ENCODE measurements around the gene TCP11.
"Not testable (repeated sequence)": the region's sequence is repeated elsewhere in the genome, so short reads cannot be mapped to it uniquely, and the experiment has no call there.

Gene TCP11

DNA sequence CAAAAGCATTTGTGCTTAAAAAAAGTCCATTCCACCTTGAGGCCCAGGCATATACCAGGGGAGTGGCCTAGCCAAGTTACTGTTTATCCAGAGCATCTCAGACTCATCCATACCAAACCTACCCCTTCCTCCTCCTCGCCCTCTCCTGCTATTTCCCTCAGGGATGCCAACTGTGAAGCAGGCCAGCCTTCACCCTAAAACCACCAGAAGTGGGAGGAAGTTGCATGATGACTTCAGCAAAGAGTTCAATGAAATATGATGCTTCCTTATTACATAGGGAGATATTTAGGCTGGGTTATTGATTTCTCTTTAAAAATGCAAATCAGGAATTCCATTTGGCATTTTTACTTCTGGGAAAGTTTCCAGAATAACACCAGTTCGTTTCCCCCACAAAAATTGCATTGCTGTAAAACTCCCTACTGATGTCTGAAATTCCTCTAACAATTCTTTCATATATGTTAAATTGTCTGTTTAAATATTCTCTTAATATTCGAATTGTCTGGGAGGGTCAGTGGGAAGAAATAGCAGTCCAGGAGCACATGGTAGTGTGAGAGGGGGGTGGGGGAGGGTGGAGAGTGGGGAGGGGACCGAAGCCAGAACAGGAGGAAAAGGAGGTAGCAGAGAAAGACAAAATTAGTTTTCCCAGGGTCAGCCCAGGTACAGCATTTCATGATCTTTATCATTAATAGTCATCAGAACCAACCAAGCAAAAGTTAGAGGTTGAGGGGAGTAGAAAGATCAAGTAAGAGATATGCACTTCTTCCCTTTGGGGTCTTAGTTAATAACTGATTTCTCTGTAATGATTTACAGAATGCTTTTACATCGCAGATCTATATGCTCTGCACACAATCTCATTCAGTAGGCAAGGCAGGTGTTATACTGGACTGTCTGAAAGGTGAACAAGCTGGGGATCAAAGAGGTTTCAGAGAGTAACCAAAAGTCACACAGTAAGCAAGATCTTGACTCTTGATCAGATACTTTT is 1.7 kb upstream of the TCP11 start:
- no peak for DNase-seq

DNA sequence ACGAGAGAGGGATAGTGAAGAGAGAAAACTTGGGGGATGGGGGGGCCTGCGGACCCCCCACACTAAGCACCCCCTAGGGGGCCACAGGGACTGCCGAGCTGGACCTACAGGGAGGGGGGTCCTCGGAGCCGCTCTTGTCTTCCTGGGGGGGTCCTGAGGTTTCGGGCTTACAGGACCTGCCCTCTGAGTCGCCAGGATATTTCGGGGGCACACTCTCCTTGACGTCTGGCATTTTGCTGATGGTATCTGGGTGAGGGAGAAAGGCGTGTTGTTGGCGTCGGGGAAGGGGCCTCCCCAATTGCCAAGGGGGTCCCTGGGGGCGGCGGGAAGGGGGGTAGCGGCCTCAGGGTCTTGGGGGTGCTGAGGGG is 516 bp downstream of the TCP11 start:
- no peak for DNase-seq

DNA sequence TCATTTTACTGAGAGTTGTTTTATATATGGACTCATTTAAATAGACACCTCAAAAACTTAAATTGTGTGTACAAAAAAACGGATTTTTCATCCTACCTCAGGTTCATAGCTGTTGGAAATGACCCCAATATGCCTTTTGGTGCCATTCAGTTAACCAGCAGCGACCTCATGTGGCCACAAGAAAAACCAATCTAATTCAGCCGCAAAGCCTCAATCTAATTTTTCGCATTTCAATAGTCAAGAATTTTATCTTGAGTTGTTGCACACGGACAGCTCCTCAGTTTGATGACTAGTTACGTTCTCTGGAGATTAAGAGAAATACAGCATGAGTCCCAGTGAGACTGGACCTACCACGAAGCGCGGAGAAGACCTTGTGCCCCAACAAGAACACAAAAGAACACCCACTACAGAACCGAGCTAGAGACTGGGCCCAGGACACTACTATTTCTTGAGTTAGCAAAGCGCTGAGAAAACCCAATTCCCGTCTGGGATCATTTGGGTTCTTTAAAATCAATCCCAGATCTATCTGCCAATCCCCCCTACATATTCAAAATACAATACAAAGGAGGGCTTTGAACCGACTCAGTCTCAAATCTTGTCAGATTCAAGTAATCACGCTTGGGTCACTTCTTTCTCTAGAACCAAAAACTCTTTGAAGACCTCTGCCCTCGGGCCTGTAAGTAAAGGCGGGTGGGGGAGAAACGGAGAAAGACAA is 1.1 kb downstream of the TCP11 start:
- no peak for DNase-seq

DNA sequence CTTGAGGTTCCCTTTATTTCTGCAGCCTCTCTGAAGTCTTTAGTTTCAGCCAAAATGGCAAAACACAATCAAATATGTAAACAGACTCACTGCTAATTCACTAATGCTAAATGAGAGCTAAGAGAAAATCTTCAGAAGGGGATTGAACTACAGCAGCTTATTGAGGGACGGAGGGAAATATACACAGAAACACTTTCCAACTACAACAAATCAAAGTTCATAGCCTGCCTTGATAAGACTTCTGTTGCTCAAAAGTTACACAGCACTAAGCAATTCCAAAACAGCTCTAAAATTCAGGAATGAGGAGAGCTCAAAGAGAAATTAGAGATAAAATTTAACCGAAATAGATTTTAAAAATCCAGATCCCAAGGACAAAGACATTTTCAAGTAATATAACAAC is 1.7 kb downstream of the TCP11 start:
- no peak for DNase-seq

DNA sequence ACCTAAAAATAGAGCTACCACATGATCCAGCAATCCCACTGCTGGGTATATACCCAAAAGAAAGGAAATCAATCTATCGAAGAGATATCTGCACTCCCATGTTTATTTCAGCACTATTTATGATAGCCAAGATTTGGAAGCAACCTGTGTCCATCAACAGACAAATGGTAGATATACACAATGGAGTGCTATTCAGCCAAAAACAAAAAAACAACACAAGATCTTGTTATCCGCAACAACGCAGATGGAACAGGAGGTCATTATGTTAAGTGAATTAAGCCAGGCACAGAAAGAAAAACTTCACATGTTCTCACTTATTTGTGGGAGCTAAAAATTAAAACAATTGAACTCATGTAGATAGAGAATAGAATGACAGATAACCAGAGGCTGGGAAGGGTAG is 2.9 kb downstream of the TCP11 start:
- not testable (repeated sequence) for DNase-seq

DNA sequence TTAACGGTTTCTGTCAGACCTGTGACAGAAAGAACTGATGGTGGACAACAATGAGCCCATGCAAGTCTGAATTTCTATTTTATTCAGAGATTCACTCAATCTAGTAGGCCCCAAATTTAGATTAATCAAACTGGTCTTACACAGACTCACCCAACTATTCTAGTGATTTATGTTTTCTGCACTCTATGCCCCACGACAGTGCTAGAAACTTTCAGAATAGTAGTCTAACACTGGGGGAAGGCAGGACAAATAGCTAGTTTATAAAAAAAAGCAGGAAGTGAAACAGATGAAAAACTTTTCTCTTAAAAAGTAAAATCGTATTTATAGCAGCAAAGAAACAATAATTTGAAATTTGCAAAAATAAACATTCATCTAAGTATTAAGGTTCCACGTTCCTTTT is 5.0 kb downstream of the TCP11 start:
- DNase-seq: no peak

DNA sequence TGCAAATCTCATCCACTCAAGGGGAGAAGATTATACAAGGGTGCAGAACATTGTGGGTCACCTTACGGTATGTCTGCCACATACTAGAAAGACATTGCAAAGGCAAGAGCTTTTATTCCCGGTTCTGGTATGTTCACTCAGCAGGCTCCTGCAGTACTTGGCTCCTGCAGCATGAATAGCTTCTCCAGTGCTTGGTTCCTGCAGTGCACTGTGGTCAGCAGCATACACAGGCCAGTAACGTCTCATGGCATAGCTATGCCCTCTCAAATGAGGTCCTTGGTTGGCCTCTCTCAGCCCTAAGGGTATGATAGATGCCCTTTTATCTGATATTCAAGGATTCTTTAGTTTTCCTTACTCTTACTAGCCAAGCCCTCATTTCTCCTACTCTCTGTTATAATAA is 12.6 kb downstream of the TCP11 start:
- DNase-seq: no peak

DNA sequence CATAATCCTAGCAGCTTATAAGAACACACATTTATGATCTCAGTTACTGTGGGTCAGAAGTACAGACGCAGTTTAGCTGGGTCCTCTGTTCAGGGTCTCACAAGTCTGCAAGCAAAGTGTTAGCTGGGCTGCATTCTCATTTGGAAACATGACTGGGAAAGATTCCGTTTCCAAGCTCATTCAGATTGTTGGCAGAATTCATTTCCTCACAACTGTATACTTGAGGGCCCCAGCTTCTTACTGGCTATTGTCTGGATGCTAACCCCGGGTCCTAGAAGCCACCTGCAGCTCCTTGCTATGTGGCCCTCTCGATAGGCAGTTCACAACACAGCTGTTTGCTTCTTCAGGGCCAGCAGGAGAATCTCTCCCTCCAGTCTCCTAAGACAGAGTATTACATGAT is 13.1 kb downstream of the TCP11 start:
- no peak for DNase-seq

DNA sequence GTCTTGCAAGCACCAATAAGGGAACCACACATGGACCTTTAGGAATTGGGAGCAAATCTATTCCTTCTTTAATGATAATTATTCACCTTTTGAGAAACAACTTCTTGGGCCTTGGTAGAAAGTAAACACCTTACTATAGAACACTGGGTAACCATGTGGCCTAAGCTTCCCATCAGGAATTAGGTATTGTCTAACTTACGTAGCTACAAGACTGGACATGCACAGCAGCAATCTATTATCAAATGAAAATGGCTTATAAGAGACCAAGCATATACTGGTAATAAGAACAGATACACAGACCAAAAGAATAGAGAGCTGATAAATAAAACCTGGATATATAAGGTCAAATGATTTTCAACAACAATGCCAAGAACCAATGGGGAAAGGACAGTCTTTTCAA is 16.8 kb downstream of the TCP11 start:
- no peak for DNase-seq

DNA sequence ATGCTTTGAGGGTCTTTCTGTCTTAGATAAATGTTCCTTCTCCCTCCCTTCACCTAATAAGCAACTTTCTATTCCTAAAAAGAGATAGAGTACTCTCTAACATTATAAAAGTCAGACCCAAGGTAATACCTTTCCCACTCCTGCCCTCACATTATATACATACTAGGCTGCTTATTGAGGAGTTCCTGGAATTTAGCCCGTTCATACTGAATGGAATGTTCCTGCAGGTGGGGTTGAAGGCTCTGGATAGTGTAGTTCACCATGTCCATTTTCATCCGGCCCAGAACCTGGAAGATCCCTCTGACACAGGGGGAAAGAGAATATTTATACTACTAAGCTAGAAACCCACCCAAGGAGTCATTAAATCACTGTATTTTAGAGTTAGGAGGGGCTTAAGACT is 20.4 kb downstream of the TCP11 start:
- no peak for DNase-seq

DNA sequence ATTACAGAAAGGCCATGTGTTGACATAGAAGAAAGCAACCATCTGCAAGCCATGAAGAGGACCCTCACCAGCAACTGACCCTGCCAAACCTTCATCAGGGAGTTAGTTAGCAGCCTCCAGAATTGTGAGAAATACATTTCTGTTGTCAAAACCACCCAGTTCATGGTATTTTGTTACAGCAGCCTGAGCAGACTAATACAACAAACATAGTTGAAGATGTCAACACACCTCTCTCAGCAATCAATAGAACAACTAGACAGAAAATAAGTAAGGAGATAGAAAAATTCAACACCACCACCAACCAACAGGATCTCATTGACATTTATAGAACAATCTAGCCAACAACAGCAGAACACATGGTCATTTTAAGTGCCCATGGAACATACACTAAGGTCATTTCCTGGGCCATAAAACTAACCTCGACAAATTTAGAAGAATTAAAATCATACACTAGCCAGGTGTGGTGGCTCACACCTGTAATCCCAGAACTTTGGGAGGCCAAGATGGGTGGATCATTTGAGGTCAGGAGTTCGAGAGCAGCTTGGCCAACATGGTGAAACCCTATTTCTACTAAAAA is 32.7 kb downstream of the TCP11 start:
- DNase-seq: no peak

DNA sequence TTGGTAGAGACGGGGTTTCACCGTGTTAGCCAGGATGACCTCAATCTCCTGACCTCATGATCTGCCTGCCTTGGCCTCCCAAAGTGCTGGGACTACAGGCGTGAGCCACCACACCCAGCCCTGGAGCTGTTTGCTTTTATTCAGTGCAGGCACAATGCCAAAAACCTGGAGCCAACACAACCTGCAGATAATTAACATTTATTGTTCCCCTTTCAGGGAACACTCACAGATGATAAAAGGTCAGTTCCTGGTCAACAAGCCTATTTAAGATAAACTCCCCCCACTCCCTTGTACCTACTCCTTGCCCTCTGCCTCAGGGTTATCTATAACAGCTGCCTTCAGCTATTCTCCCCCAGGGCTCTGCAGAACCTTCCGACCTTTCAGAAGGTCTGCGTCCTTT is 33.4 kb downstream of the TCP11 start:
- not testable (repeated sequence) for DNase-seq

DNA sequence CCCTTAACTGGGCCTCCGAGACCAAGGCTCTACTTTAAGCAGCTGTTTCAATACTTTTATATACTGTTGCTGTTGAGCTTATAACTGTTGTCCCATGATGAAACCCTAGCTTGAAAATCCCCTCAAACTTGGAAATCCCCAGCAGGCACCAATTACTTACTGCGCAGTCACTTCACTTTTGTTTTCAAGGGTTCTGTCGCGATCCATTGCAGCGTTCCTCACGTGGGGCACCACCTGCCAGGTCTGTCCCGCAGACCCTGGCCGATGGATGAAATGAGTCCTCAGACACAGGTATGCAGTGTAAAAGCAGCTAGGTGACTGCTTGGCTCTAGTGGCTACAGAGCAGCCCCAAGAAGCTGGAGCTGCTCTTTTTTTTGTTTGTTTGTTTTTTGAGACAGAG is 33.9 kb downstream of the TCP11 start:
- not testable (repeated sequence) for DNase-seq

DNA sequence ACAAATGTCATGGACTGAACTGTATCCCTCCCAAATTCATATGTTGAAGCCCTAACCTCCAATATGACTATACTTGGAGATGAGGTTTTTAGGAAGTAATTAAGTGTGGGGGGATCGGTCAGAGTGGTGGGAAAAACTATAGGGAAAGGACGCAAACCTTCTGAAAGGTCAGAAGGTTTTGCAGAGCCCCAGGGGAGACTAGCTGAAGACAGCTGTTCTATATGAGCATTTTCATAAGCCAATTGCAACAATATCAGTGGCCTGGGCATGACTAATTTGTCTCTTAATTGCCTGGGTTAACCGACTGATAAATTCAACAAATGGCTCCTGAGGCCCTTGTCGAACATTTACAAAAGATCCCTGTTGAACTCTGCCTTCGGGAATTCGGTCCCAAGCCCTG is 35.1 kb downstream of the TCP11 start:
- not testable (repeated sequence) for DNase-seq

DNA sequence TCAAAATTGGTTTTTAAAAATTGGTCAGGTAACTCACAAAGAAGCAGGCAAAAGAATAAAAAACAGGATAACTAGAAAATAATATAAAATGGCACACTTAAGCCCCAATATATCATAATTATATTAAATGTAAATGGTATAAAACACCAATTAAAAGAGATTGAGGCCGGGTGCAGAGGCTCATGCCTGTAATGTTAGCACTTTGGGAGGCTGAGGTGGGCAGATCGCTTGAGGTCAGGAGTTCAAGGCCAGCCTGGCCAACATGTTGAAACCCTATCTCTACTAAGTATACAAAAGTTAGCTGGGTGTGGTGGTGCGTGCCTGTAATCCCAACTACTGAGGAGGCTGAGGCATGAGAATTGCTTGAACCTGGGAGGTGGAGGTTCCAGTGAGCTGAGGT is 36.1 kb downstream of the TCP11 start:
- DNase-seq: no peak

DNA sequence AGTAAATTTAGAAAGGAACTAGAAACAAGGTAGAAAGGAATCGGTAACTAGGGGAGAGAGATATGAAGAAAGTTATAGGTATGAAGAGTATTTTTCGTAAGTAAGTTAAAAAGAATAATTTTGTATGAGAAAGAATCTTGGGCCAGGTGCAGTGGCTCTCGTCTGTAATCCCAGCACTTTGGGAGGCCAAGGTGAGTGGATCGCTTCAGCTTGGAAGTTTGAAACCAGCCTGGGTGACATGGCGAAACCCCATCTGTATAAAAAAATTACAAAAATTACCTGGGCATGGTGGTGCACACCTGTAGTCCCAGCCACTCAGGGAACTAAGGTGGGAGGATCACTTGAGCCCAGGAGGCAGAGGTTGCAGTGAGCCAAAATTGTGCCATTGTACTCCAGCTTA is 42.0 kb downstream of the TCP11 start:
- no peak for DNase-seq

DNA sequence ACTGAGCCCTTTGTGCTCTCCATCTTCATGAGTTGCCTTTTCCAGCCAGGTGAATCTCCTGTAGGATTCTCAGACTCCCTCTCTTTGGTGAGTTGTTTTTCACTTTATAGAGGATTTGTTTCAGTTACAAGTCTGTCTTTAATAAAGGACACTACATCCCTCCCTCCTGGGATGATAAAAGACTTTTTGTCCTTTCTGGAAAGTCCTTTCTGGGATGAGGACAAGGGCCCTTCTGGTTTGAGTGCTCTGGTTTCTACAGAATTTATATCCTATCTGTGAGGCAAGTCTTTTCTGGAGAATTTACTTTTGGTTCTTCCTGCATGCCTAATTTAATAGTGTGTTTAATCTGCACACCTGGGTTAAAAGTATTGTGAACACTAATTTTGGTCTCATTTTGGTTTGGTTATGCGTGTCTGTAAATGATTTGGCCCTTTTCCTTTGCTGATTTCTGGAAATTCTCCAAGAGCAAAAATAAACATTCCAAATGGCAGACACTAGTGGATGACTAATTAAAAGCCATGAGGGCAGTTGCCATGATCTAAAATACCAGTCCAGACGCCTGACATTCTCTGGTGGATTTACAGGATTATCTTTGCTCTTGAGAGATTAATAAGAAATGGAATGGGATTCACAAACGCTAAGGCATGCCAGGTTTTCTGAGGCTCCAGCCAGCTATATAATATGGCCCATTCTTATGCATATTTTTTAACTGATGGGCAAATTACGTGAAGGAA is 44.8 kb downstream of the TCP11 start:
- DNase-seq: no peak

DNA sequence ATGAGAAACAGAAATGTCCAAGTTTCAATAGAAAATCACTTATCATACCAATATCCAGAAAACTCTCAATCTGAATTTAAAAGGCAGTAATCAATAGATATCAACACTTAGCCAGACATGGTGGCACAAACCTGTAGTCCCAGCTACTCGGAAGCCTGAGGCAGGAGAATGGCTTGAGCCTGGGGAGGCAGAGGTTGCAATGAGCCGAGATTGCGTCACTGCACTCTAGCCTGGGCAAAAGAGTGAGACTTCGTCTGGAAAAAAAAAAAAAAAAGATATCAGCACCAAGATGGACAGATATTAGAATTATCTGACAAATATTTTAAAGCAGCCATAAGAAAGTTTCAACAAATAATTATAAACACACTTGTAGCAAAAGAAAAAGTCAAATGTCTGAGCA is 47.0 kb downstream of the TCP11 start:
- DNase-seq: no peak

DNA sequence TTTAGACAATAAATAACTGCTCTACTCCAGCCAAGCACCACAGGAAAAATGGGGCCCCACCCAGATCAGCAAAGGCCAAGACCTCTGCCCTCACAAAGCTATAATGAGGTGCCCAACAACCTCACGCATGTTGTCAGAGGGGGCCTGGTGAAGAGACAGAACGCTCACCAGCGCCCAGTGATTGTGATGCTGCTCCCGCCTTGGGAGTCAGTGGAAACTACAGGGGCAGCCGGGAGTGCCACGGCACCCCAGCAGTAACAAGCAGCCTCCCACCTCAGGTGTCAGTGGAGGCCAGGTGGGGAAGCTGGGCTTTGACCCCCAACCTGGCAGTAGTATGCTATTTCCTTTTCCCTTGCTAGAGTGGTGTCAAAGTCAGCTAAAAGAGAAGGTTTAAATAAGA is 47.4 kb downstream of the TCP11 start:
- no peak for DNase-seq

DNA sequence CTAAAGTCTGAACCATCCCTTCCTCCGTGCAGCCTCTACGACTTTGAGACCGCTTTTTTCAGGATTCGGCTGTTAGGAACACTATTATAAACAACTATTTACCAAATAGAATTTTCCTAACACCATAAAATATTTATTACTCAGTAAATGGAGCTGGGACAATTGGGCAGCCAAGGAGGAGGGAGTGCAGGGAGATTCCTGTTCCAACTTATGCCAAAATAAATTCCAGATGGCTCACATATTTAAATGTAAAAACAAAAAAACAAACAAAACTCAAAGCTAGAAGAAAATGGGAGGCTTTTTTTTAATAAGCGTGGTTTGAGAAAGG is 48.1 kb downstream of the TCP11 start:
- no peak for DNase-seq

DNA sequence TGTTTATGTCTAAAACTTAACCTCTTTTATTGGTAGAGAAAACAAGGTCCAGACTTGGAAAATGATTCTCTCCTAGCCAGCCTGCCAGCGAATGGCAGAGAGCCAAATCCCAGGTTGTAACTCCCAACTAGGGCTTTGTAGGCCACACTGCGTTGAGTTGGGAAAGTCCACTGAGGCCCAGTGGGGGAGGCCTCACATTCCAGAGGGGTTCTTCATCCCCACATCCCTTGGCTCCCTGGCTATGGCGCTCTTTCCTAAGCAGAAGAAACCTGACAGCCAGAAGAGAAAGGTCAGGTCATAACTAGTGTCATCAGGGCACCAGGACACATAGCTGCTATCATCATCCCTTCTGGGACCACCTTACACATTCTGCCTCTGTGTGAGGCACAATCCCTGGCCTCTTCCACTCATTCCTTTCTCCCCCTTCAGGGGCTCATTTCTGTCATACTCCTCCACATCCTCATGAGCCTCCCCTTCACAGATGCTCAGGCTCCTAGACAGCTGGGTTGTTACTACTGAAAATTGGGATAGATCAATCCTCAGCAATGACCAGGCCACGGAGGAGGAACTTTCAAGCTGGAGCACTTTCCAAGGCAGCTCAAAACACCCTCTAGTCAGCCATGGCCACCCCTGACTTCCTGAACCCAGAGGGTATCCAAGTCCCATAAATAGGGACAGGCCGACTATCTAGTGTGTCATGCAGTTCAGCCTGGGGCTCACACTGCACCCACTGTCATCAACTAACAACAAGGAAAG is 48.6 kb downstream of the TCP11 start:
- no peak for DNase-seq

DNA sequence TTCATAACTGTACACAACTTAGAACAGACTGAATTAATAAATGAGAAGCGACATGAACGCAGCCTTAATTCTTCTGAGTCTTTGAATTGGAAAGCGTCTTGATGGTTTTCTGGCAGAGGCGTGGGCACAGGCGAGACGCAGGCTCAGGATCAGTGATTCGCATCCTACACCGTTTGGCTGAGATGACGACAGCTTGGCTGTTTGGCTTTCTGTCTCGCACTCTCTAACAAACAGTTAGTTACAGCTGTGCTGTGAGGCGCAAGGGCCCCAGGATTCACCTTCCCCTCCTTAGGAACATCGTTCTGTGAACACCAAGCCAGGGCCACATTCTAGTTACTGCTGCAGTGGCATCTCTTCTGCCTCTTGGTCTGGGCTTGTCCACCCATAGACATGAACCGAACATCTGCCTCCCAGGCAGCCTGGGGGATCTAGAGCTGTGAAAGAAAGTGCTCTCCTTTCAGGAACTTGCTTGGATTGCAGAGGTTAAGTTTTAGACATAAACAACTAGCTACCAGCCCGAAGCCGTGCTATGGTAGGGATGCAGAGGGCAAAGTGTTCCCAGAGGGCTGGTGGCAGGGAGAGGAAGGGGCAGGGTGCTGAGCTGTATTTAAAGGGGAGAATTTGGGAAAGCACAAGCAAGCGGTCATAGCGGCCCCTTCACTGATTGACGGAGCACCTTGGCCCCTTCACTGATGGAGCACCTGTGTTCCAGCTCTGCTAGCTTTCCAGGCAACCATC is 49.6 kb downstream of the TCP11 start:
- DNase-seq: no peak

All from NCI-H510A (cell line).